Mesendoderm (in vitro differentiated cells): ENCODE results near the gene SGTB.
"Not testable (repeated sequence)": the region's sequence is repeated elsewhere in the genome, so short reads cannot be mapped to it uniquely, and the experiment has no call there.

Source experiments
- DNase-seq: peaks from one replicate; pipeline ENCODE4 v3.0.0; 2013
- H2AK5ac ChIP-seq: 2 replicates; pipeline ENCODE4 v1.6.1; 2013; ENCODE audit warnings: low read length, inconsistent platforms
- H2BK120ac ChIP-seq: 2 replicates; pipeline ENCODE4 v1.6.1; 2013; ENCODE audit warnings: low read depth, mild to moderate bottlenecking, low read length, moderate library complexity, mixed read lengths
- H2BK15ac ChIP-seq: replicated peaks from 2 replicates; pipeline ENCODE4 v1.6.1; 2013; ENCODE audit warnings: low read depth, mild to moderate bottlenecking, moderate library complexity
- H2BK5ac ChIP-seq: 2 replicates; pipeline ENCODE4 v1.6.1; 2013; ENCODE audit warnings: low read length, inconsistent platforms
- H3K18ac ChIP-seq: 2 replicates; pipeline ENCODE4 v1.6.1; 2013; ENCODE audit warnings: mild to moderate bottlenecking, low read length, mixed read lengths
- H3K23ac ChIP-seq: one replicate; pipeline ENCODE4 v1.6.1; 2013; ENCODE audit warnings: low read length
- H3K27ac ChIP-seq: 2 replicates; pipeline ENCODE4 v1.5.1; 2013; ENCODE audit warnings: low read depth, mild to moderate bottlenecking, inconsistent platforms, low read length, moderate library complexity
- H3K27me3 ChIP-seq: 2 replicates; pipeline ENCODE4 v1.6.1; 2013; ENCODE audit warnings: low read length, control low read depth, mild to moderate bottlenecking, inconsistent platforms; ENCODE audit not compliant: insufficient read depth, poor library complexity
- H3K36me3 ChIP-seq: 2 replicates; pipeline ENCODE4 v1.6.1; 2013; ENCODE audit warnings: low read length, inconsistent platforms; ENCODE audit not compliant: control insufficient read depth, insufficient read depth
- H3K4ac ChIP-seq: one replicate; pipeline ENCODE4 v1.6.1; 2013; ENCODE audit warnings: low read depth, mild to moderate bottlenecking, low read length, moderate library complexity
- H3K4me1 ChIP-seq: 2 replicates; pipeline ENCODE4 v1.6.1; 2013; ENCODE audit warnings: low read depth, low read length, inconsistent platforms; ENCODE audit not compliant: control insufficient read depth
- H3K4me2 ChIP-seq: 2 replicates; pipeline ENCODE4 v1.6.1; 2013; ENCODE audit warnings: low read length
- H3K4me3 ChIP-seq: 2 replicates; pipeline ENCODE4 v1.5.1; 2013; ENCODE audit warnings: mild to moderate bottlenecking, low read length
- H3K56ac ChIP-seq: one replicate; pipeline ENCODE4 v1.6.1; 2013; ENCODE audit warnings: low read length
- H3K79me1 ChIP-seq: 2 replicates; pipeline ENCODE4 v1.6.1; 2013; ENCODE audit warnings: low read length, inconsistent platforms
- H3K79me2 ChIP-seq: 2 replicates; pipeline ENCODE4 v1.6.1; 2013; ENCODE audit warnings: mild to moderate bottlenecking, low read length; ENCODE audit not compliant: control insufficient read depth, insufficient read depth
- H3K9ac ChIP-seq: 2 replicates; pipeline ENCODE4 v1.6.1; 2013; ENCODE audit warnings: low read length, inconsistent platforms
- H4K5ac ChIP-seq: one replicate; pipeline ENCODE4 v1.6.1; 2013; ENCODE audit warnings: low read length
- H4K8ac ChIP-seq: one replicate; pipeline ENCODE4 v1.6.1; 2013; ENCODE audit warnings: low read depth, mild to moderate bottlenecking, control low read depth, low read length, moderate library complexity
- WGBS: extraction: QIAGEN DNeasy Blood & Tissue Kit; methylation state at CpG from one replicate; pipeline ENCODE4 v1.1.7; 2013; ENCODE audit warnings: low lambda C conversion rate, missing lambda C conversion rate; ENCODE audit not compliant: insufficient coverage; ENCODE audit errors: extremely low coverage; 5-methylcytosine and 5-hydroxymethylcytosine counted together

SGTB gene

DNA sequence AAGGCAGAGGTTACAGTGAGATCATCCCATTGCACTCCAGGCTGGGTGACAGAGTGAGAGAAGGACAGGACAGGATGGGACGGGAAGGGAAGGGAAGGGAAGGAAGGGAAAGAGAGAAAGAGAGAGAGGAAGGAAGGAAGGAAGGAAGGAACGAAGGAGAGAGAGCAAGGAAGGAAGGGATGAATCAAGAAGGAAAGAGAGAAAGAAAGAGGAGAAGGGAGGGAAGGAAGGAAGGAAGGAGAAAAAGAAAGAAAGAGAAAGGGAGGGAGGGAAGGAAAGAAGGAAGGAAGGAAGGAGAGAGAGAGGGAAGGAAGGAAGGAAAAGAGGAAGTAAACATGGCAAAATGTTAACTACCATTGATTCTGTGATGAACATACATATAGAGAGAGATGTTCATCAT is 28.8 kb downstream of the SGTB start:
- H2BK15ac ChIP-seq, result no peak overlapping the region
- 0% methylated on average over 1 of the region's 2 CpGs for WGBS

DNA sequence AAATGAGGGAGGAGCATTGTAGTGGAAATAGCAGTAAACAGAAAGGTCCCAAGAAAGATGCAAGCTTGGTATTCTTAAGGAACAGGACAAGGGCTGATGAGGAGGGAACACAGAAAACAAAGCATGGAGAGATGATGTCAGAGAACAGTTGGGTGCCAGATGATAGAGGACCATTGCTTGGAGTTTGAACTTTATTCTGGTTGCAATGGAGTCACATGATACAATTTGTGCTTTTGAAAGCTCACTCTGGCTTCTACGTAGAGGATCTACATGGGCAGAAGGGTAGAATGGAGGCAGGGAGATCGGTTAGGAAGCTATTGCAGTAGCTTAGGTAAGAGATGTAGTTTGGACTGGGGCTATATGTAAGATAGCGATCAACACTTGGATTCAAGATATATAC is 39.8 kb downstream of the SGTB start:
- Histone ChIP-seq H3K79me2 (no peaks in the 10 kb centered on the region), H3K9ac (no peak overlapping the region), H2BK120ac (no peak overlapping the region), H3K79me1 (no peaks in the 10 kb centered on the region), H2BK15ac (no peak overlapping the region), H3K23ac (no peak overlapping the region), H3K27me3 (no peaks in the 10 kb centered on the region), H3K4me1 (no peaks in the 10 kb centered on the region), H3K18ac (no peak overlapping the region), H3K4me2 (no peak overlapping the region), H4K8ac (no peak overlapping the region), H3K56ac (no peak overlapping the region), H3K4ac (no peak overlapping the region), H3K4me3 (no peak overlapping the region), H4K5ac (no peak overlapping the region), H2AK5ac (no peak overlapping the region), H2BK5ac (no peak overlapping the region), H3K27ac (no peak overlapping the region), H3K36me3 (peaks cover 2% of the 10 kb centered on the region)
- no CpG with 5 or more reads among the region's 3 CpGs for WGBS
- DNase-seq, result no peak

More for the DNA sequence above, 28.8 kb downstream of the SGTB start:
- Histone ChIP-seq H4K5ac (no peak overlapping the region), H3K27ac (no peak overlapping the region), H2BK120ac (no peak overlapping the region), H3K79me1 (no peaks in the 10 kb centered on the region), H3K4me3 (no peak overlapping the region), H3K36me3 (no peaks in the 10 kb centered on the region), H3K23ac (no peak overlapping the region), H3K9ac (no peak overlapping the region), H4K8ac (no peak overlapping the region), H3K27me3 (no peaks in the 10 kb centered on the region), H2AK5ac (no peak overlapping the region), H3K4me2 (no peak overlapping the region), H3K18ac (no peak overlapping the region), H2BK5ac (no peak overlapping the region), H3K79me2 (no peaks in the 10 kb centered on the region), H3K56ac (no peak overlapping the region), H3K4me1 (no peaks in the 10 kb centered on the region), H3K4ac (no peak overlapping the region)
- no peak for DNase-seq

- not testable (repeated sequence) for H3K4ac ChIP-seq, H3K27ac ChIP-seq, H3K18ac ChIP-seq, H3K79me2 ChIP-seq, H3K4me1 ChIP-seq, H4K5ac ChIP-seq, H3K79me1 ChIP-seq, H2BK15ac ChIP-seq, H3K27me3 ChIP-seq, H2BK5ac ChIP-seq, H3K9ac ChIP-seq, H3K23ac ChIP-seq, H3K56ac ChIP-seq, H2AK5ac ChIP-seq, H3K4me2 ChIP-seq, H4K8ac ChIP-seq, H3K36me3 ChIP-seq, H2BK120ac ChIP-seq, H3K4me3 ChIP-seq, DNase-seq
- no CpG with 5 or more reads among the region's 3 CpGs for WGBS
Observed at GRCh38 chr5:65676056-65676455, 45.9 kb downstream of the SGTB start.

DNA sequence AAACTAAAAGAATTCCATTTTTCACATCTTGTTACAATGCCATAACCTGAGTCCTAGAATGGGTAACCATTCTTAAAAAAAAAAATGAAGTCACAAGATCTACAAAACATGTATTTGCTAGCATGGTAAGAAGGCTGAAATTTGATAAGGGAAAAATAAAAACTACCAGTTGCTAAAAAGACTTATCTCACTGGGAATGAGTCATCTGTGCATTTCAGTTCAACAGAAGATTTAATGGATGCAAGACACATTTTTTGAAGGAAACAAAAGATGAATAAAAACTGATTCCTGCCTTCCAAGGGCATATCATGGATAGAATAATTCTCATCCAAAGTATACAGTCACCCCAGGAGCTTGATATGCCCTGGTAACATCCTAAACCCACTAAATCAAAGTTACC is 47.2 kb downstream of the SGTB start:
- Histone ChIP-seq H3K27me3 (no peaks in the 10 kb centered on the region), H4K5ac (no peak overlapping the region), H3K79me2 (no peaks in the 10 kb centered on the region), H3K27ac (no peak overlapping the region), H2BK15ac (no peak overlapping the region), H4K8ac (no peak overlapping the region), H3K79me1 (no peaks in the 10 kb centered on the region), H3K4me2 (no peak overlapping the region), H3K18ac (no peak overlapping the region), H3K4me3 (no peak overlapping the region), H3K23ac (no peak overlapping the region), H2BK120ac (no peak overlapping the region), H3K4ac (no peak overlapping the region), H3K9ac (no peak overlapping the region), H2AK5ac (no peak overlapping the region), H3K4me1 (no peaks in the 10 kb centered on the region), H2BK5ac (no peak overlapping the region), H3K36me3 (no peaks in the 10 kb centered on the region), H3K56ac (no peak overlapping the region)
- DNase-seq, result no peak

- H4K8ac ChIP-seq, result no peak overlapping the region
Observed at GRCh38 chr5:65672796-65673195, 49.1 kb downstream of the SGTB start.

GRCh38 chr5:65668696-65669095 is 53.2 kb downstream of the SGTB start:
- H3K36me3 ChIP-seq, result no peaks in the 10 kb centered on the region
- no peak overlapping the region for H2AK5ac ChIP-seq
- H3K79me2 ChIP-seq, result no peaks in the 10 kb centered on the region
- no peaks in the 10 kb centered on the region for H3K4me1 ChIP-seq
- no peak overlapping the region for H3K56ac ChIP-seq
- no peak overlapping the region for H4K8ac ChIP-seq
- no peak overlapping the region for H3K23ac ChIP-seq
- H3K27me3 ChIP-seq, result no peaks in the 10 kb centered on the region
- no peaks in the 10 kb centered on the region for H3K79me1 ChIP-seq
- H3K4me2 ChIP-seq, result no peak overlapping the region
- H4K5ac ChIP-seq, result no peak overlapping the region
- DNase-seq, result no peak
- H2BK15ac ChIP-seq, result no peak overlapping the region
- no peak overlapping the region for H3K9ac ChIP-seq
- H2BK5ac ChIP-seq, result no peak overlapping the region
- no peak overlapping the region for H3K4ac ChIP-seq
- no peak overlapping the region for H3K4me3 ChIP-seq
- no peak overlapping the region for H3K18ac ChIP-seq
- no peak overlapping the region for H3K27ac ChIP-seq
- WGBS, result 100% methylated on average over 1 of the region's 7 CpGs
- no peak overlapping the region for H2BK120ac ChIP-seq

More at GRCh38 chr5:65672796-65673195, 49.1 kb downstream of the SGTB start:
- H3K79me2 ChIP-seq, result no peaks in the 10 kb centered on the region
- no peak overlapping the region for H4K5ac ChIP-seq
- no peak overlapping the region for H3K4me3 ChIP-seq
- no peak overlapping the region for H2BK5ac ChIP-seq
- no peak for DNase-seq
- no peaks in the 10 kb centered on the region for H3K4me1 ChIP-seq
- no peaks in the 10 kb centered on the region for H3K79me1 ChIP-seq
- H3K36me3 ChIP-seq, result no peaks in the 10 kb centered on the region
- H3K4ac ChIP-seq, result no peak overlapping the region
- no peak overlapping the region for H3K56ac ChIP-seq
- WGBS, result no CpG with 5 or more reads among the region's 1 CpG
- H3K18ac ChIP-seq, result no peak overlapping the region
- H3K27ac ChIP-seq, result no peak overlapping the region
- H3K9ac ChIP-seq, result no peak overlapping the region
- H2BK15ac ChIP-seq, result no peak overlapping the region
- no peak overlapping the region for H2BK120ac ChIP-seq
- H2AK5ac ChIP-seq, result no peak overlapping the region
- H3K4me2 ChIP-seq, result no peak overlapping the region
- no peaks in the 10 kb centered on the region for H3K27me3 ChIP-seq
- no peak overlapping the region for H3K23ac ChIP-seq
